H54 (cell line): ENCODE measurements around the gene NUPR1.
"Not testable (repeated sequence)": the region's sequence is repeated elsewhere in the genome, so short reads cannot be mapped to it uniquely, and the experiment has no call there.

Experiments used
- DNase-seq: peaks from one replicate; pipeline ENCODE4 v3.0.0; 2011; ENCODE audit warnings: low spot score, mixed read lengths; ENCODE audit not compliant: insufficient read length
- FAIRE-seq: peaks from 3 replicates; lab custom pipeline; 2011; peaks lifted over from hg19 to GRCh38; lab: Jason Lieb, UNC
- POLR2A ChIP-seq: IDR thresholded peaks from 2 replicates; pipeline ENCODE4 v1.6.1; 2011; ENCODE audit warnings: low read depth, mild to moderate bottlenecking, low read length

NUPR1 gene

GRCh38 chr16:28542646-28543045, 3.9 kb upstream of the NUPR1 start:
- no peak for TF ChIP-seq POLR2A
- FAIRE-seq (no peak), DNase-seq (no peak)

GRCh38 chr16:28540346-28540745, 1.6 kb upstream of the NUPR1 start:
- no peak for DNase-seq
- FAIRE-seq, result no peak
- no peak for TF ChIP-seq POLR2A

- FAIRE-seq, result no peak
- TF ChIP-seq POLR2A, result no peak
- no peak for DNase-seq
Observed at GRCh38 chr16:28537964-28538732, 626 bp downstream of the NUPR1 start.

GRCh38 chr16:28537076-28537475, 1.7 kb downstream of the NUPR1 start:
- TF ChIP-seq POLR2A, result no peak

GRCh38 chr16:28534542-28535373, 4.0 kb downstream of the NUPR1 start:
- TF ChIP-seq POLR2A, result no peak
- DNase-seq, result no peak
- FAIRE-seq, result no peak

More at GRCh38 chr16:28537076-28537475, 1.7 kb downstream of the NUPR1 start:
- no peak for FAIRE-seq
- no peak for DNase-seq

GRCh38 chr16:28532940-28533647, 5.7 kb downstream of the NUPR1 start:
- no peak for FAIRE-seq
- DNase-seq, result no peak
- TF ChIP-seq POLR2A, result no peak

GRCh38 chr16:28531777-28532744, 6.7 kb downstream of the NUPR1 start:
- DNase-seq, result no peak
- TF ChIP-seq POLR2A, result no peak
- FAIRE-seq, result no peak

GRCh38 chr16:28529124-28529523, 9.7 kb downstream of the NUPR1 start:
- no peak for FAIRE-seq
- no peak for DNase-seq

GRCh38 chr16:28528463-28528867, 10.3 kb downstream of the NUPR1 start:
- FAIRE-seq (no peak), DNase-seq (no peak)
- no peak for TF ChIP-seq POLR2A

More at GRCh38 chr16:28529124-28529523, 9.7 kb downstream of the NUPR1 start:
- no peak for TF ChIP-seq POLR2A

- DNase-seq, result no peak
- TF ChIP-seq POLR2A, result no peak
- FAIRE-seq, result no peak
Observed at GRCh38 chr16:28527985-28528384, 10.8 kb downstream of the NUPR1 start.

GRCh38 chr16:28527100-28527785, 11.5 kb downstream of the NUPR1 start:
- not testable (repeated sequence) for FAIRE-seq, DNase-seq
